ENCODE results near the gene SLC38A1. TPM values are rescaled to one million over a fixed set of nuclear protein-coding genes. Genes with fewer than 3 reads are reported as not detected.
A peak's percentile ranks its signal among the peaks of the same experiment; 100 is the strongest.
"Not testable (repeated sequence)": the region's sequence is repeated elsewhere in the genome, so short reads cannot be mapped to it uniquely, and the experiment has no call there.

SLC38A1 gene
- polyA plus RNA-seq, 1 donor: 76.6 TPM

DNA sequence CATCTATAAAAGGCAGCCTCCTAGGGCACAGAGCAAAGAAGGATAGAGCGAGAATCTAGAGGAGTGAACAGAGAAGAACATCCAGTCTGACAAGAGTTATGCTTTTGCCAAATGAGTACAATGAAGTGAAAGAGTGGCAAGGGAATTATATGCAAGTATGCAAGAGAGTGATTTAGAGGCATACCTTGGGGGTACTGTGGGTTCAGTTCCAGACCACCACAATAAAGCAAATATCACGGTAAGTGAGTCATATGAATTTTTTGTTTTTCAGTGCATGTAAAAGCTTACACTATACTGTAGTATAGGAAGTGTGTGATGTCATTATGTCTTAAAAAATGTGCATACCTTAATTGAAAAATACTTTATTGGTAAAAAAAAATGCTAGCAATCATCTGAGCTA, 101.4 kb downstream of the SLC38A1 start:
- DNase-seq: no peak

DNA sequence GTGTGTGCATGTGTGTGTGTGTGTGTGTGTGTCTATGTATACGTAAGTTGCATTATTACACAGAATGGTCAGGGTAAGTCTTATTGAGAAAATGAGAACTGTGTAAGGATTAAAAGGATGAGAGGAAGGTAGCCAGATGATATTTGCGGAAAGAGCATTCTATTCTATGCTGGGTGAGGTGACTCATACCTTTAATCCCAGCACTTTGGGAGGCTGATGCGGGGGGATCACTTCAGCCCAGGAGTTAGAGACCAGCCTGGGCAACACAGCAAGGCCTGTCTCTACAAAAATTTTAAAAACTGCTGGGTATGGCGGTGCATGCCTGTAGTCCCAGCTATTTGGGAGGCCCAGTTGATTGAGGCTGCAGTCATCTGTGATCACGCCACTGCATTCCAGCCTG, 103.7 kb downstream of the SLC38A1 start:
- DNase-seq: no peak

DNA sequence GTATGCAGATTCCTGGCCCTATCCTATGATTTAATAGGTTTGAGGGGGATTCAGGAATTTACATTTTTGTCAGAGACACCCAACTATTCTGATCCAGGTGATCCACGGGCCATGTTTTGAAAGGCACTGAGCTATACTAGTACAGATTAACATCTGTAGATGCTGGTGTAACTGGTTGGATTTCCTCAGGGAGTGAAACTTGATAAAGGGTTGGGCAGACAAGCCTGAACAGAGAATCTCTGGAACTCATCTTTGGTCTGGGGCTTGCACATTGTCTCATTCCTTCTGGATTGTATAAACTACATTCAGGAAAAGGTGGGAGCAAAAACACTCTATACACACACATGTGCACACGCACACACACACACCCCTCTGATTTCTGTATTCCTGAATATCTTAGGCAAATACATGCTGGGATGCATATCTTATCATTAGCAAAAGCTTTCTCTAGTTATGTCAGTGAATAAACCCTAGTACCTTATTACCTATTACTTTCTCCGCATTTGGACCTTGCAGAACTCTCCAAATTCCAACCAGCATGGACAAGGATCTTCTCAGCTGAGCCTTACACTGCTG, 104.6 kb downstream of the SLC38A1 start:
- DNase-seq: no peak

DNA sequence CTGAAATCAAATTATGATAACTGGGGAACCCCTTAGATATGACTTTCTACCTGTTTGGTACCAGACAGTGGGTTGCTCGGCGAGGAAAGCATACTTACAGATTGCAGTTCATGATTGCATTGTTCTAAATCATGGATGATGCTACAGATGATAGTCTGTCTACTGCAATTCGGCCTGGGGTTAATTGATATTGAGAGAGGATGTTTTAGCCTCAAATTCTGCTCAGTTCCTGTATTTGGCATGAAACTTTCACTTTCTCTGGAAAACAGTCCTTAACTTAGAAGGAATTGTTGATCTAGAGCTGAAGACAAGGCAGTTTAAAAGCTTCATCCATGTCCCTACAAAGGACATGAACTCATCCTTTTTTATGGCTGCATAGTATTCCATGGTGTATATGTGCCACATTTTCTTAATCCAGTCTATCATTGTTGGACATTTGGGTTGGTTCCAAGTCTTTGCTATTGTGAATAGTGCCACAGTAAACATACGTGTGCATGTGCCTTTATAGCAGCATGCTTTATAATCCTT, 106.2 kb downstream of the SLC38A1 start:
- not testable (repeated sequence) for DNase-seq

DNA sequence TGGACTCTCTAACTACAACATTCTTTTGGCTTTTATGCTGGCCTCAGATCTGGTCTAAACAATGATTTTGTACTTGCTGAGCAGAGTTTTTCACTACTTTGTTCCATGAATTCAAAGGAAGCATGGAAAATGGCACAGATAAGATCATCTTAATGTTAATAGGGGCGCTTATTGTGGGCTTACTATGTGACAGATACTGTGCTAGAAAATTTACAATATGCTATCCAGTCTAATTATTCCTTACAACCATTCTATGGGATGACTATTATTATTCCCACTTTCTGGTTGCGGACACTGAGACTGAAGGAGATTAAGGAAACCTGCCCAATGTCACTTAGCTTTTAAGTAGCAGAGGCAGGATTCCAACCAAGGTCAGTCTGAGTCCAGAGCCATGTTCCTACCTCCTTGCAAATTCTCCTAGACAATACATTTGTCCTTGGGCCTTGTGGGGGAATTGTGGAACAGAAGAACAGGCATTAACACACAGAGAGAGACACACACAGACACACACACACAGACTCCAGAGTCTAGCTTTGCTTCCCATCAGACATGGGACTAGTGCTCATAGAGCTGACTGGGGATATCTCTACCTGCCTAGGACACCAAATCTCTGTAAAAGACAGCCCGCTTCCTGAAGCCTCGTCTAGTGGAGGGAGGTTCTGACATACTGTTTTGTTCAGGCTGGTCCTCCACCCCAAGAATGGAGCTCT, 107.7 kb downstream of the SLC38A1 start:
- DNase-seq: no peak

DNA sequence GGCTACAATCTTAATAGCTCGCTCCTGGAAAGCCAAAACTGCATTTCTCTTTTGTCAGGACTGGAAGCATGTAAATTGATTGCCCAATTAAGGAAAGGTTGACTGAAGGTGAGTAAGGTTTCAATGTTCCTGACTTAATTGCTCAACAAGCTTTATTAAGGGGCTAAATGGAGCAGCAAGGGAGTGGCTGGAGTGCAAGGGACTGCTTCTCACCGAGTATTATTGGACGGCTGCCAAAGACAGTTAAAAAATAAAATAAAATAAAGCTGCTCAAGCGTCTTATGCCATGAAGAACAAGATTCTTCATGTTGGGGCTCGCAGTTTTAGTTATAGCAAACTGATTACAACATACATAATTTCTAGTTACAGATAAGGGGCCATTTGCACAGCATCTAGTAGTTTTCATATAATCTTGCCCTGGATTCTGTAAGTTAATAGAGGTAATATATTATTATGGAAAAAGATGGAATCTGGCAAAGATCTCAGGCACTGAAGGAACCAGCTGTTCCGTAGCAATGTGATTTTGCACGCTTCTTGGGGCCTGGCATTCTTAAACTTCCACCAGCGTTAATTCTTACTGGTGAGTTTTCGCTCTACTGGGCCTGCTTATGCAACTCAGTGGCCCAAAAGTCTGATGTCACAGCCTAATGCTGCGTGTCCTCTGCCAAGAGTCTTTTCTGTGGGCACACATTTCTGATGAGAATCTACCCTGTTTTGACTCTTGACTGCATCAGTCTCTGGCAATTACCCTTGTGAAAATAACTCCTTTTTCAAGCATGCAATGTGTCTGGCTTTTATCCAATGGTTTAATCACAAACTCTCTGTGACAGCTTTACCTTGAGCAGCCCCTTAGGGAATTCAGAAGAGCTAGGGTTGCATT, 108.5 kb downstream of the SLC38A1 start:
- DNase-seq: peak; percentile 79

DNA sequence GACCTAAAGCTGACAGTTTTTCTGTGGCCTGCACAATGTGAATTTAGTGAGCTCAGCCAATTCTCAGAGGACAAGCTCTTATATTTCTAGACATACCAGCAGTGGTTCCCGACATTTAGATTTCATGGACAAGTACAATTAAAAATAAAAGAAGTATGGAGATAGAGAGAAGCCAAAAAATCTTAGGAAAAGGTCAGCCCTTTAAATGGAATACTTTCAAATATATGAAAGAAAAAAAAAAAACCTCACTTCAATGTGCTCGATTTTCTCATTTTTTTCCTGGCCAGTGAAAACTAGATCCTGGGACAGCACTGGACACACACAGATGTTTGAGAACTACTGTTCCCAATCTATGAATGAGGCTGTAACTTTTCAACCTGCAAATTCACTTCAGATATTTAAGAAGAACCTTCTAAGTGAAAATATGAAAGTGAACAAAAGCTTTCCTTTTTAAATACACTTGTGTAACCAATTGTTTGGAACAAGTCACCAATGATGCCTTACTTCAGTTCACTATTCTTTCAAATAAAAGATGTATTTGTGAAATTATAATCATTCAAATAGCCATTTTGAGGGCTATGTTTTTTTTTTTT, 109.4 kb downstream of the SLC38A1 start:
- DNase-seq: no peak

DNA sequence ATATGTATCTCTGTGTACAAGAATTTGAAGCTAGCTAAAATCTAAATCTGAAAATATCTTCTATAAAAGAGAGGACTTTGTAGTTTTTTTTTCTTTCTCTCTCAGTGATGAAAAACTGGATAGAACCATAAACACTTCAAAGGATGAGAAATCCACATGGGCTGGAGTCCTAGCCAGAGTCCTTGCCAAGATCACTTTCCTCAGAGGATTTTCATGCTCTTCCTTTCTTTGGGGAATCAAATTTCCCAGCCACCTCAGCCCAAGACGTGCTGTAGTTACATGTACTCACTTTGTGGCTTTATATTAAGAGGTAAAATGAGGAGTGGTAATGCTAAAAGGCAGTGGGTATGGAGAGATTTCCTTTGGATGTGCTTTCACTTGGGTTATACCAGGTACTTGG, 110.3 kb downstream of the SLC38A1 start:
- DNase-seq: no peak

DNA sequence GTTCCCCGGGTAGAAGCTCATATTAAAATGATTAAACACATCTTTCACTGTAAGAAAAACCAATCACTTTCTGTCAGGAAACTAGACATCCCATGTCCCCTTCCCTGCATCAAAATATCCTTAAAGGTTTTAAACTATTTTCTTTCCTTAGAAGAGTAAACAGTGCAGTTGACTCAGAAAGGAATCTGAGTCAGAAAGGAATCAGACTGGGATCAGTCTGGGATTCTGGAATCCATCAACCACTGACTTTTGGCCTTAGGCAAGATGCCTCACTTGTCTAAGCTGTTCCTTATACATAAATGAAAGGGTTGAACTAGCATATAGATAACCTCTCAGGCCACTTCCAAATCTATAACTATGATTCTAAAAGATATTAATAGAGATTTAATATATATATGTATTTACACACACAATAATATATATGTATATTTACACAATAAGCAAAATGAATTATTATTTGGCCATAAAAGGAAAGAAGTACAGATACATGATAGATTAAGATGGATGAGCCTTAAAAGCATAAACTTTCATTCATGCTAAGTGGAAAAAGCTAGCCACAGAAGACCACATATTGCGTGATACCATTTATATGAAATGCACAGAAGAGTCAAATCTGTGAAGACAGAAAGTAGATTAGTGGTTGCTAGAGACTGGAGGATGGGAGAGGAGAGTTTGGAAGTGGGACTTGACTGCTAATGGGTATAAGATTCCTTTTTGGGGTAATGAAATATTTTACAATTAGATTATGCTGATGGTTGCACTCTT, 114.4 kb downstream of the SLC38A1 start:
- no peak for DNase-seq

DNA sequence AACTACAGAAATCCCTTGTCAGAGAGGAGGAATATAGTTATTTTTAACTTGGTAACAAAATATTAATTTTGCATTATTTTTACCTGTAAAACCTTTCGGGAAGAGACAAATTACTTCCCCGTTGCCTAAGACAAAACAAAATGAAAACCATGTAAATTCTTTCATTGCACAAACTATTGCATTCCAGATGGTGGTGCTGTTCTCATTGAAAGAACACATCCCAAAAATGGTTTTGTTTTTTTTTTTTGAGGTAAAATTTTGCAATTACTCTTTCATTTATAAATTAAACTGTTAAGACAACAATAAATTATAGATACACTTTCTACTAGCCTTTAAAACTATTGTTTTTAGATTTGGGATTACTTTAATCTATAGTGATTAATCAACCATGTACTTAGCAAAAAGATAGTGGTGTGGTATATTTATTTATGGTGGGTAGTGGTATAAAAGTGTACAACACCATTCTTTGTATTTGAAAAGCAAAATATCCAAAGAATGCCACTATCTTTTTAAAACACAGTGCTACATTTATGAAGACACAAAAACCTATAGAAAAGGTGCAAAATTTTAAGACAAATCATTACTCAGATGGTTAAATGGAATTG, 115.5 kb downstream of the SLC38A1 start:
- no peak for DNase-seq

DNA sequence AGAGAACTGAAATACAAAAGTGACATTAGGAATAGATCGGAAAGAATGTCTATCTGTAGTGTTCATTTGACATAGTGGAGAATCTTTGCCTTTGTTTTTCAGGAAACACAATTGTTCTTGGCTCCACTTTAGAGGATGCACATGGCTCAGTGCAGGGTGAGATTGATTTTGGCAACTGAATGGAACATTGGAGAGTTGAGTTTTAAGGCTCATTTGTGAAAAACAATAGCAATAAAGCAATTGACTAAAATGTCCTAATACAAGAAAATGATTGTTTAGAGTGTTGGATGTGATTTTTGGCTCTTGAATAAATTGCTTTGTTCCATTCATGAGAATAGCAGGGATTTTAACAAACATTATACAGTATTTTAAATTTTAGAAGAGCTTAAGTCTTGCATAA, 116.4 kb downstream of the SLC38A1 start:
- DNase-seq: no peak

DNA sequence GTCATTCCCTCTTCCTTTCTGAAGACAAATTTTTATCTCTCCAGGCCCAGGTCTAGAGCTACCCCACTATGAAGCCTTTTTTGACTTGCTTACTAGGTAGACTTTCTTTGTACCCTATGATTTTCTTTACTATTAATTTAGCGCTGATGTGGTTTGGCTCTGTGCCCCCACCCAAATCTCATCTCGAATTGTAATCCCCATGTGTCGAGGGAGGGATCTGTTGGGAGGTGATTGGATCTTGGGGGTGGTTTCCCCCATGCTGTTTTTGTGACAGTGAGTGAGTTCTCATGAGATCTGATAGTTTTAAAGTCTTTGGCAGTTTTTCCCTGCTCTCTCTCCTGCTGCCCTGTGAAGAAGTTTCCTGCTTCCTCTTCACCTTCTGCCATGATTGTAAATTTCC, 118.1 kb downstream of the SLC38A1 start:
- no peak for DNase-seq

DNA sequence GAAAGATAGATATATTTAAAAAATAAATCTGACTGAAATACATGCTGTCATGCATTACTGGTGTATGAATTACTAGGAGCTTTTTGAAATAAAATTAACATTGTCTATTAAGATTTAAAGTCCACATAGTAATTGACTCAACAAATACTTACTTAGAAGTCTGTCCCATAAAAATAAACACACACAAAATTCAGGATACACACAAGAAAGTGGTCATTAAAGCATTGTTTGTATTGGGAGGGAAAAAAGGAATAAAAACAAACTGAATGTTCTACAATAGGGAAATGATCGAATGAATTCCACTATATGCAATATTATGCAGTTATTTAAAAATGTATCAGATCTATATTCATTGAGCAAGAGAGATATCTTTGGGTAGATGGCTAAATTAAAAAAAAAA, 118.9 kb downstream of the SLC38A1 start:
- no peak for DNase-seq

DNA sequence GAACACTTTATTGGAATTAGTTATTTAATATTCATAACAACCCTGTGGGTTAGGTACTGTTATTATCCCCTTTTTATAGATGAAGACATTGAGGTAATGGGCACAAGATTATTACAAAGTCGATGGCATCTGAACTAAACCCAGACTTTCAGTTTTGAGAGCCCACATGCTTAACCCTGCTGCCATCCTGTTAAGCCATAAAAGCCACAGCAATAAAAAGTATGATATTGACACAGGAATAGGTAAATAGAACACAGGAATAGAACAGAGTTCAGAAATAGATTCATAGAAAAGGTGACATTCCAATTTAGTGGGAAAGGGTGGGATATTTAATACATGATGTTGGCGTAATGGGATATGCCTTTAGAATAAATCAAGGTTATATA, 119.8 kb downstream of the SLC38A1 start:
- no peak for DNase-seq

DNA sequence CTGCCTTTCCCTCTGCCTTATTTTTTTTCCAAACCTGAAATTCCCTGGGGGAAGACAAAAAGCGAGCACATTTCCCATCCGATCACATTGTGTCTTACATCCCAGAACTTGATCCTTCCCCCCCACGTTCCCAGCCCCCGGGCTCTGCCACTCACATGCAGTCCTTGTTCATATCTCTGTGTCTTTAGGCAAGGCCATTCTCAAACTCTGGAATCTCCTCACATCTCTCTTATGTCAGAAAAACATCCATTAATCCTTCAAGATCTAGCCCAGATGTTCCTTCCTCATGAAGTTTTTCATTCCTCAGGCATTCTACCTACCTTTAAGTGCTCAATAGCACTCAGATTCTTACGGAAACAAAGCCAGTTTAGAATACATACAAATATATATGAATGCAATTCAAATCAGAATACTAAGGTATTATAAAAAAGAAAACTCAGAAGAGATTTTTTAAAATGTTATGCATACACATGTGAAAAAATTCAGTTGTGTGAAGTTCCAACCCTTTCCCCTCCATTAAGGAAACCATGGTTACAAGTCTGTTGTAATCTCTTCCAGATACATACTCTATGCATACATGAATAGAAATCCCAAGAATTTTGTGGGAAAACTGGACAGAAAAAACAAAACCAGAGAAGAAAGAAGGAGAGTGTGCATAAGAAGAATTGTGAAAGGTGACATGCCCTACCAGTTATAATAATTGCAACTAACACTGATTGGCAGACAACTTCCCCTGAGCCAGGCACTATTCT, 120.3 kb downstream of the SLC38A1 start:
- no peak for DNase-seq

DNA sequence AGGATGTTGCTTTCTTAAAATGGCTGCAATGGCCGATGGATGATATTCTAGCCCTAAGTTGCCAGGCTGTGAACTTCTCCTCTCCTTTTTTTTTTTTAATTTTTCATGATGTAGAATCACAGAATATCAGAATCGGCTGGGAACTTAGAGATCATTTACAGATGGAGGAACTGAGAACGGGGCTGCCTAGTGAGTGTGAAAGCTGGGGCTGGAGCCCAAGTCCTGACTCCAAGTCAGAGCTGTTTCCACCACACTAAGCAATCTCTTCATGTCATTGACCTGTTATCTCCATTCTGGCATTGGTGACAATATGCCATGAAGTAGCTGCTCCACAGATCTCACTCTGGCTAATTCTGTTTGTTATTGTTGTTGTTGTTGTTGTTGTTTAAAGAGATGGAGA, 121.7 kb downstream of the SLC38A1 start:
- DNase-seq: no peak

DNA sequence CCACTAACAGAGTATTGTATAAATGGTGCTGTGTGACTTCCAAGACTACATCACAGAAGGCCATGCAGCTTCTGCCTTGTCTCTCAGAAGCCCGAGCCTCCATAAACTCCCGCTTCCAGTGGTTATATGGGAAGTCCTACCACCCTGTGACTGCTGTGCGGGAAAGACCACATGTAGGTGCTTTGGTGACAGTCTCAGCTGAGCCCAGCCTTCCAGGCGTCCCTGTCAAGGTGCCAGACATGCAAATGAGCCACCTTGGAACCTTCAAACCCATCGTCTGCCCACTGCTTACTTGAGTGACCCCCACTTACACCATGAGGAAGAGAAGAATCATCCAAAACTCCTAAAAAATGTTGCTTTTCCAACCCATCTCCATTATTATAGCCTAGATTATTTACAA, 123.0 kb downstream of the SLC38A1 start:
- DNase-seq: no peak

DNA sequence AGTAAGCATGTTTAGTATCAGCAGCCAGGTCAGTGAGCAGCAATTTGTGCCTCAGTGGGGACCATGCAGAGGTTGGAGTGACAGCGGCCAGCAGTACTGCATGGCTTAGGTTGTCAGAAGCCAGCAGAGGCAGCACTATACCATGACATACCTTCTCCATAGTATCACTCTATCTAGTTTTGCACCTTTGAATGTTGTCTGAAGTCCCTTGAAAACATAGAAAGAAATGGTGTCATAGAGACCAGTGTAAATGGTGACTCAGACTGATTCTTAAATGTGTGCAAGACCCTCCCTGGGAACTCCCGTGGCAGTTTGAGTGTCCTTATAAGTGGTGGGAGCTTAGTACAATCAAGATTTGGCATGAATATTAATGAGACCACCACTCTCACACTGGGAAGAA, 124.4 kb downstream of the SLC38A1 start:
- no peak for DNase-seq

DNA sequence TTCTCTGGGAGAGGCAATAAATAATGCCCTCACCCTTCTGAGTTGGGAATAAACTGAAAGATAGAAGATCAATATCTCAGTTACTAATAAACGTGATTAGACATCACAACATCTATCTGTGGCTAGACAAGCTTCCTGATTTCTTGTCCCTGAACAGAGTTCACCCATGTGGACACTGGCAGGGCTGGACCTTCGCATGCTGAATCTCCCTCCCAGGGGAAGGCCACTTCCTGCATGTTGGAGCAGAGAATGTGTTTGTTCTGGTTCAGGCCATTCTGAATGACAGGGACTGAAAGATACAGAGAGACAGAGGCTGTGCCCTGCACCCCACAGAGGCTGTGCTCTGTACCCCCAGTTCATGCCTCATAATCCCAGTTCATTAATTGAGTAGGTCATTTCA, 132.6 kb downstream of the SLC38A1 start:
- no peak for DNase-seq

DNA sequence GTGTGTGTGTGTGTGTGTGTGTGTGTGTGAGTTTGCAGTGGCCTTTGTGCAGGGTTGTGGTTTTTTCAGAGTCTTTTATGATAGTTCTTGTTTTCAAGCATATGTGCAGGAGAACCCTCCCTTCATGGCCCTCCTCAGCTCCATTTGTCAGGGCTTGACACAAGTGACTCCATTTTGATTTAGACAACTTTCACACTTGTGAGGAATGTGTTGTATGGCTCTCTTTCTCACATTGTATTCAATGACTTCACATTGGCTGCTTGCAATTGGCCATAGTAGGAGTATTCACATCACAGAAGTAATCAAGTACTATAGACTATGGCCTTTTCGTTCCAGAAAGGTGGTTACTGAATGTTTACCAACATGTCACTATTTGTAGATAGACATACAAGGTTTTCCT, 133.1 kb downstream of the SLC38A1 start:
- no peak for DNase-seq

DNA sequence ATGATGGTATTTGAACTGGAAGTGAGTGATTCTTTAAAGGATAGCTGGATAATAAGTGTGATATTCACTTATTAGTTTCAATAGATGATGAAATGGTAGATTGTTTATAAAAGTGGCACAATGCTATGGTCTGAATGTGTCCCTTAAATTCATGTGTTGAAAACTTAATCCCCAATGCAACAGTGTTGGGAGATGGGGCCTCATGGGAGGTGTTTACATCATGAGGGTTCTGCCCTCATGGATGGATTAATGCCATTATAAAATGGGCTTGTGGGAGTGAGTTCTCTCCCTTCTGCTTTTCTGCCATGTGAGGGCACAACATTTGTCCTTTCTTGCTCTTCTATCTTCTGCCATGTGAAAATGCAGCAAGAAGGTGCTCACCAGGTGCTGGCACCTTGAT, 134.0 kb downstream of the SLC38A1 start:
- DNase-seq: no peak

Measured in left kidney (tissue), 2 donors.